IMR-90 (cell line): Measurements from ENCODE around the gene PPM1L. TPM values are rescaled to one million over a fixed set of nuclear protein-coding genes. Genes with fewer than 3 reads are reported as not detected.

Source experiments
- ATAC-seq: fragments of 200-7000 bp; cut with Tn5 transposase; 2 replicates; pipeline ENCODE4 v1.9.1; 2020; ENCODE audit warnings: low read depth, mild to moderate bottlenecking, moderate library complexity
- BruUV-seq: library from RNA; stranded (reverse); fragments of 400-500 nt; replicated peaks from 2 replicates; lab custom pipeline; 2021; lab: Mats Ljungman, UMichigan
- CTCF ChIA-PET: fragments of 300-600 bp; formaldehyde crosslinking; extraction: SDS; loops from one replicate; lab custom pipeline; 2021; ENCODE audit warnings: antibody characterized with exemption; lab: Yijun Ruan, JAX
- POLR2A ChIA-PET: fragments of 300-600 bp; sonication (Branson Sonifier 250); formaldehyde crosslinking; loops from one replicate; lab custom pipeline; 2022; ENCODE audit warnings: antibody characterized with exemption; ENCODE audit not compliant: unreplicated experiment; lab: Charles Lee
- DNase-seq: peaks from one replicate; pipeline ENCODE4 v3.0.0; 2013
- H2AFZ ChIP-seq: replicated peaks from 2 replicates; pipeline ENCODE3; 2013; ENCODE audit warnings: low read length, mild to moderate bottlenecking; ENCODE audit not compliant: poor library complexity
- H2AK5ac ChIP-seq: 2 replicates; pipeline ENCODE4 v1.6.1; 2013; ENCODE audit warnings: low read depth, low read length, inconsistent platforms
- H2AK9ac ChIP-seq: replicated peaks from 2 replicates; pipeline ENCODE3; 2013; ENCODE audit warnings: mild to moderate bottlenecking, low read depth, low read length, moderate library complexity; ENCODE audit not compliant: poor library complexity
- H2BK120ac ChIP-seq: 2 replicates; pipeline ENCODE4 v1.6.1; 2013; ENCODE audit warnings: low read depth, low read length, inconsistent platforms
- H2BK15ac ChIP-seq: 3 replicates; pipeline ENCODE4 v1.6.1; 2013; ENCODE audit warnings: low read depth, low read length, inconsistent platforms
- H2BK20ac ChIP-seq: 2 replicates; pipeline ENCODE4 v1.6.1; 2013; ENCODE audit warnings: low read depth, mild to moderate bottlenecking, inconsistent platforms, low read length, moderate library complexity
- H2BK5ac ChIP-seq: 2 replicates; pipeline ENCODE4 v1.6.1; 2013; ENCODE audit warnings: mild to moderate bottlenecking, low read depth, low read length, inconsistent platforms; ENCODE audit not compliant: poor library complexity, severe bottlenecking
- H3K14ac ChIP-seq: replicated peaks from 2 replicates; pipeline ENCODE4 v1.6.1; 2013; ENCODE audit warnings: low read depth, low read length, inconsistent platforms
- H3K18ac ChIP-seq: 2 replicates; pipeline ENCODE4 v1.6.1; 2013; ENCODE audit warnings: low read depth, low read length, control low read depth
- H3K23ac ChIP-seq: 2 replicates; pipeline ENCODE4 v1.6.1; 2013; ENCODE audit warnings: low read depth, low read length, inconsistent platforms
- H3K27ac ChIP-seq: 2 replicates; pipeline ENCODE4 v1.5.1; 2013; ENCODE audit warnings: mild to moderate bottlenecking, control low read depth, low read length; ENCODE audit not compliant: insufficient read depth
- H3K27me3 ChIP-seq: 2 replicates; pipeline ENCODE4 v1.6.1; 2013; ENCODE audit warnings: low read length; ENCODE audit not compliant: control insufficient read depth, insufficient read depth
- H3K36me3 ChIP-seq: 2 replicates; pipeline ENCODE4 v1.6.1; 2013; ENCODE audit warnings: low read length, mixed read lengths; ENCODE audit not compliant: control insufficient read depth, insufficient read depth
- H3K4ac ChIP-seq: 2 replicates; pipeline ENCODE4 v1.6.1; 2013; ENCODE audit warnings: low read depth, low read length, inconsistent platforms
- H3K4me1 ChIP-seq: 2 replicates; pipeline ENCODE4 v1.6.1; 2013; ENCODE audit warnings: low read length, mixed read lengths; ENCODE audit not compliant: control insufficient read depth, insufficient read depth
- H3K4me2 ChIP-seq: 2 replicates; pipeline ENCODE4 v1.6.1; 2013; ENCODE audit warnings: low read depth, mild to moderate bottlenecking, control low read depth, low read length, moderate library complexity
- H3K4me3 ChIP-seq: 2 replicates; pipeline ENCODE4 v1.5.1; 2013; ENCODE audit warnings: low read depth, mild to moderate bottlenecking, control low read depth, low read length, moderate library complexity; ENCODE audit not compliant: insufficient read depth
- H3K56ac ChIP-seq: 2 replicates; pipeline ENCODE4 v1.6.1; 2013; ENCODE audit warnings: low read length, inconsistent platforms; ENCODE audit not compliant: insufficient read depth; ENCODE audit errors: extremely low read depth
- H3K79me1 ChIP-seq, 2 experiments: 2 replicates each; pipeline ENCODE4 v1.6.1; 2013; ENCODE audit warnings: low read length in 2 of 2, inconsistent platforms in 1 of 2, low read depth in 1 of 2
- H3K9ac ChIP-seq: 2 replicates; pipeline ENCODE4 v1.6.1; 2013; ENCODE audit warnings: low read depth, low read length, control low read depth
- H3K9me1 ChIP-seq: 2 replicates; pipeline ENCODE4 v1.6.1; 2013; ENCODE audit warnings: low read length, inconsistent platforms; ENCODE audit not compliant: insufficient read depth
- H3K9me3 ChIP-seq: 2 replicates; pipeline ENCODE4 v1.6.1; 2013; ENCODE audit warnings: low read length; ENCODE audit not compliant: control insufficient read depth, insufficient read depth
- H4K20me1 ChIP-seq: 2 replicates; pipeline ENCODE4 v1.6.1; 2013; ENCODE audit warnings: low read length, inconsistent platforms; ENCODE audit not compliant: insufficient read depth
- H4K5ac ChIP-seq: 2 replicates; pipeline ENCODE4 v1.6.1; 2013; ENCODE audit warnings: mild to moderate bottlenecking, low read depth, low read length, control low read depth
- H4K8ac ChIP-seq, 2 experiments: 2 replicates each; pipeline ENCODE4 v1.6.1; 2013; ENCODE audit warnings: low read depth in 2 of 2, low read length in 2 of 2, control low read depth in 1 of 2, inconsistent platforms in 1 of 2
- H4K91ac ChIP-seq: 2 replicates; pipeline ENCODE4 v1.6.1; 2013; ENCODE audit warnings: low read depth, low read length, inconsistent platforms; ENCODE audit not compliant: insufficient read depth
- BHLHE40 ChIP-seq: fragments of 150-350 bp; IDR thresholded peaks from 2 replicates; pipeline ENCODE4 v1.6.1; 2016; ENCODE audit warnings: mild to moderate bottlenecking, low read depth, low read length
- CEBPB ChIP-seq: IDR thresholded peaks from 2 replicates; pipeline ENCODE4 v1.6.1; 2012; ENCODE audit warnings: low read depth, low read length, improper control_type of control experiment
- CHD1 ChIP-seq: IDR thresholded peaks from 2 replicates; pipeline ENCODE4 v1.6.1; 2012; ENCODE audit warnings: low read depth, low read length, improper control_type of control experiment
- CTCF ChIP-seq: conservative IDR thresholded peaks from 2 replicates; pipeline ENCODE4 v1.5.1; 2012; ENCODE audit warnings: mild to moderate bottlenecking, low read depth, low read length, improper control_type of control experiment
- ELK1 ChIP-seq: fragments of 150-350 bp; IDR thresholded peaks from 2 replicates; pipeline ENCODE4 v1.6.1; 2016; ENCODE audit warnings: low read depth, mild to moderate bottlenecking, low read length, moderate library complexity, borderline replicate concordance
- FOS ChIP-seq: fragments of 150-350 bp; IDR thresholded peaks from 2 replicates; pipeline ENCODE4 v1.6.1; 2016; ENCODE audit warnings: low read depth, low read length
- MAFK ChIP-seq: IDR thresholded peaks from 2 replicates; pipeline ENCODE4 v1.6.1; 2012; ENCODE audit warnings: low read depth, low read length, improper control_type of control experiment
- MAZ ChIP-seq: IDR thresholded peaks from 2 replicates; pipeline ENCODE4 v1.6.1; 2012; ENCODE audit warnings: low read depth, mild to moderate bottlenecking, low read length, improper control_type of control experiment, moderate library complexity, borderline replicate concordance
- MXI1 ChIP-seq: IDR thresholded peaks from 2 replicates; pipeline ENCODE4 v1.6.1; 2012; ENCODE audit warnings: low read depth, mild to moderate bottlenecking, low read length, moderate library complexity, borderline replicate concordance
- NFE2L2 ChIP-seq: fragments of 150-350 bp; IDR thresholded peaks from 2 replicates; pipeline ENCODE4 v1.6.1; 2016; ENCODE audit warnings: low read depth, mild to moderate bottlenecking, low read length
- POLR2A ChIP-seq: IDR thresholded peaks from 2 replicates; pipeline ENCODE4 v1.6.1; 2012; ENCODE audit warnings: mild to moderate bottlenecking, low read depth, low read length
- RAD21 ChIP-seq: IDR thresholded peaks from 2 replicates; pipeline ENCODE4 v1.6.1; 2012; ENCODE audit warnings: low read length, improper control_type of control experiment
- RCOR1 ChIP-seq: IDR thresholded peaks from 2 replicates; pipeline ENCODE4 v1.6.1; 2012; ENCODE audit warnings: mild to moderate bottlenecking, low read length, improper control_type of control experiment; ENCODE audit not compliant: insufficient replicate concordance
- RFX5 ChIP-seq: IDR thresholded peaks from 2 replicates; pipeline ENCODE4 v1.8.0; 2012; ENCODE audit warnings: low read depth, mild to moderate bottlenecking, low read length, moderate library complexity
- USF2 ChIP-seq: fragments of 150-350 bp; IDR thresholded peaks from 2 replicates; pipeline ENCODE4 v1.6.1; 2017; ENCODE audit warnings: mild to moderate bottlenecking, antibody characterized with exemption, low read length, low read depth
- WGBS, 2 experiments: methylation state at CpG; one replicate each; pipeline versions ENCODE4 v1.1.5 to v1.1.7; 2013; ENCODE audit warnings: missing lambda C conversion rate in 2 of 2; ENCODE audit not compliant: insufficient read length in 1 of 2; ENCODE audit errors: extremely low coverage in 2 of 2; 5-methylcytosine and 5-hydroxymethylcytosine counted together
- dilution Hi-C: fragments of 300-500 bp; cut with HindIII; formaldehyde crosslinking; loops from one replicate; pipeline ENCODE4 v1.14.3; 2018; ENCODE audit warnings: low sequenced_read_pairs; ENCODE audit not compliant: unreplicated experiment
- in situ Hi-C: fragments of 300-500 bp; cut with MboI; formaldehyde crosslinking; loops from 3 replicates; pipeline ENCODE4 v1.14.3; 2019; ENCODE audit warnings: low sequenced_read_pairs, inconsistent platforms, mixed read lengths
- intact Hi-C: fragments of 100-400 bp; cut with micrococcal nuclease; formaldehyde crosslinking; loops from 2 replicates; pipeline ENCODE4 v1.10.0; 2022
- polyA plus RNA-seq, 3 experiments: library from polyadenylated mRNA; depleted of rRNA; stranded (reverse); fragments of >200 nt; gene quantifications; 2 replicates each; pipeline ENCODE4 v1.2.3, GENCODE V29; 2012; ENCODE audit warnings: low replicate concordance in 1 of 3
- total RNA-seq: library from RNA; depleted of rRNA; stranded (reverse); fragments of >200 nt; gene quantifications from 2 replicates; pipeline ENCODE4 v1.2.3, GENCODE V29; 2012

PPM1L gene
- total and polyA plus RNA-seq, 2 of the 4 experiments (the other 2 are of a cell fraction), result 0.14 to 0.18 TPM

GRCh38 chr3:160725338-160725737 lies 30.7 kb upstream of the PPM1L start:
- Histone ChIP-seq H3K4ac (no peak overlapping the region), H3K4me1 (no peaks in the 10 kb centered on the region), H3K4me2 (no peak overlapping the region), H2AFZ (no peak overlapping the region), H3K79me1 (no peaks in the 10 kb centered on the region), H3K4me3 (no peak overlapping the region), H2BK20ac (no peak overlapping the region), H4K8ac (no peak overlapping the region), H3K14ac (no peak overlapping the region), H4K5ac (no peak overlapping the region), H3K9me1 (no peaks in the 10 kb centered on the region), H4K91ac (no peak overlapping the region), H3K36me3 (no peaks in the 10 kb centered on the region), H3K9me3 (no peaks in the 10 kb centered on the region), H3K56ac (no peak overlapping the region), H3K27ac (no peak overlapping the region), H2AK9ac (no peak overlapping the region), H3K23ac (no peak overlapping the region), H2BK5ac (no peak overlapping the region), H3K27me3 (no peaks in the 10 kb centered on the region), H3K9ac (no peak overlapping the region), H3K18ac (no peak overlapping the region), H4K20me1 (no peaks in the 10 kb centered on the region), H2BK120ac (no peak overlapping the region), H2BK15ac (no peak overlapping the region), H2AK5ac (no peak overlapping the region)
- WGBS, 2 experiments, result no CpG with 5 or more reads among the region's 2 CpGs
- intact Hi-C loops, result no loop called here
- in situ Hi-C loops, result no loop called here
- ATAC-seq (no peak), DNase-seq (no peak)
- ChIA-PET CTCF (no interaction called here), POLR2A (no interaction called here)
- TF ChIP-seq MAZ, result no peak
- no peak for TF ChIP-seq FOS
- TF ChIP-seq CHD1, result no peak
- no peak for TF ChIP-seq RAD21
- TF ChIP-seq CTCF, result no peak
- no peak for TF ChIP-seq MAFK
- no peak for TF ChIP-seq BHLHE40
- no peak for TF ChIP-seq RFX5
- no peak for TF ChIP-seq USF2
- TF ChIP-seq ELK1, result no peak
- no peak for TF ChIP-seq POLR2A
- no peak for TF ChIP-seq NFE2L2
- TF ChIP-seq RCOR1, result no peak
- TF ChIP-seq CEBPB, result no peak
- TF ChIP-seq MXI1, result no peak
- no TSS peak for BruUV-seq
- dilution Hi-C loops, result no loop called here
